GM19438 (cell line): ENCODE results near the gene RTEL1.

ENCODE experiments used
- ATAC-seq: cut with Tn5 transposase; IDR thresholded peaks from one replicate; pipeline ENCODE4 v1.9.1; 2021; ENCODE audit warnings: low read depth; ENCODE audit not compliant: unreplicated experiment

RTEL1 gene

GRCh38 chr20:63687419-63688178, 29.5 kb downstream of the RTEL1 start:
- no peak for ATAC-seq

GRCh38 chr20:63688228-63689045, 30.3 kb downstream of the RTEL1 start:
- no peak for ATAC-seq

- no peak for ATAC-seq
These were observed 31.2 kb downstream of the RTEL1 start for GRCh38 chr20:63689046-63690002.

- ATAC-seq, result no peak
These were observed 32.1 kb downstream of the RTEL1 start for GRCh38 chr20:63690003-63690897.

- ATAC-seq, result no peak
These were observed 33.0 kb downstream of the RTEL1 start for GRCh38 chr20:63690898-63691710.

GRCh38 chr20:63691711-63692435, 33.8 kb downstream of the RTEL1 start:
- no peak for ATAC-seq

- no peak for ATAC-seq
These were observed 34.4 kb downstream of the RTEL1 start for GRCh38 chr20:63692436-63693082.

- no peak for ATAC-seq
These were observed 35.1 kb downstream of the RTEL1 start for GRCh38 chr20:63693083-63693732.

- no peak for ATAC-seq
These were observed 35.8 kb downstream of the RTEL1 start for GRCh38 chr20:63693733-63694583.

- ATAC-seq, result no peak
These were observed 36.7 kb downstream of the RTEL1 start for GRCh38 chr20:63694584-63695423.

- ATAC-seq, result no peak
These were observed 37.6 kb downstream of the RTEL1 start for GRCh38 chr20:63695424-63696305.

- no peak for ATAC-seq
These were observed 38.2 kb downstream of the RTEL1 start for GRCh38 chr20:63696306-63696627.

- ATAC-seq, result no peak
These were observed 38.7 kb downstream of the RTEL1 start, which contains the start of gene TNFRSF6B for GRCh38 chr20:63696628-63697356. TSS of gene TNFRSF6B (plus strand) at chr20:63696652. CDS start at chr20:63696768, 116 bp downstream.

GRCh38 chr20:63697357-63697867, 39.3 kb downstream of the RTEL1 start:
- ATAC-seq, result no peak
